NB4 (cell line): ENCODE data around the gene MYLK3.

Source experiments
- DNase-seq: peaks from one replicate; pipeline ENCODE4 v3.0.0; 2010; ENCODE audit warnings: low read depth
- H3K4me3 ChIP-seq: one replicate; pipeline ENCODE4 v1.5.1; 2011; ENCODE audit warnings: mild to moderate bottlenecking, low read depth, low read length, moderate library complexity
- MAX ChIP-seq: IDR thresholded peaks from 2 replicates; pipeline ENCODE4 v1.6.1; 2011; ENCODE audit warnings: low read depth, low read length
- MYC ChIP-seq: IDR thresholded peaks from 2 replicates; pipeline ENCODE4 v1.6.1; 2011; ENCODE audit warnings: low read depth, low read length
- POLR2A ChIP-seq: IDR thresholded peaks from 2 replicates; pipeline ENCODE4 v1.6.1; 2011; ENCODE audit warnings: mild to moderate bottlenecking; ENCODE audit not compliant: insufficient read length; ENCODE audit errors: extremely low read depth
- TF ChIP-seq, protein P1 (sequence below): IDR thresholded peaks from one replicate; pipeline ENCODE4 v1.5.1; 2012; ENCODE audit warnings: low read depth, low read length

MYLK3 gene

DNA sequence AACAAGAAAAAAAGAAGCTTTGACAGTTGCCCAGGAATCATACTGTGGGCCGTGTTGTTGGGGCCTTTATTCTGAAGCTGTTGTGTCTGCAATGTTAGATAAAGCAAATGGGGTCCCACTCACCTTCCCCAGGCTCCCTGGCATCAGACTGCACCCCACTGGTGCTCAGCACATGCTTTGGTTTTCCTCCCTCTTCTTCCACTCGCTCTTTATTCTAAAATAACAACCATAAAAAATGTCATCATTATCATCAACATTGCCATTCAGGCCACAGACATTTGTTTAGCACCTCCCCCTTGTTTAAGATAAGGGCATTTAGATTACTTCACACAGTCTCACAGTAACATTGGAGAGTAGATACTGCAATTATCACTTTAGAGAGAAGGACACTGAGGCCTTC, 8.2 kb downstream of the MYLK3 start:
- no peak overlapping the region for H3K4me3 ChIP-seq
- no peak for TF ChIP-seq POLR2A
- TF ChIP-seq, protein P1, sequence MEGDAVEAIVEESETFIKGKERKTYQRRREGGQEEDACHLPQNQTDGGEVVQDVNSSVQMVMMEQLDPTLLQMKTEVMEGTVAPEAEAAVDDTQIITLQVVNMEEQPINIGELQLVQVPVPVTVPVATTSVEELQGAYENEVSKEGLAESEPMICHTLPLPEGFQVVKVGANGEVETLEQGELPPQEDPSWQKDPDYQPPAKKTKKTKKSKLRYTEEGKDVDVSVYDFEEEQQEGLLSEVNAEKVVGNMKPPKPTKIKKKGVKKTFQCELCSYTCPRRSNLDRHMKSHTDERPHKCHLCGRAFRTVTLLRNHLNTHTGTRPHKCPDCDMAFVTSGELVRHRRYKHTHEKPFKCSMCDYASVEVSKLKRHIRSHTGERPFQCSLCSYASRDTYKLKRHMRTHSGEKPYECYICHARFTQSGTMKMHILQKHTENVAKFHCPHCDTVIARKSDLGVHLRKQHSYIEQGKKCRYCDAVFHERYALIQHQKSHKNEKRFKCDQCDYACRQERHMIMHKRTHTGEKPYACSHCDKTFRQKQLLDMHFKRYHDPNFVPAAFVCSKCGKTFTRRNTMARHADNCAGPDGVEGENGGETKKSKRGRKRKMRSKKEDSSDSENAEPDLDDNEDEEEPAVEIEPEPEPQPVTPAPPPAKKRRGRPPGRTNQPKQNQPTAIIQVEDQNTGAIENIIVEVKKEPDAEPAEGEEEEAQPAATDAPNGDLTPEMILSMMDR, result no peak
- no peak for TF ChIP-seq MYC
- TF ChIP-seq MAX, result no peak
- no peak for DNase-seq

DNA sequence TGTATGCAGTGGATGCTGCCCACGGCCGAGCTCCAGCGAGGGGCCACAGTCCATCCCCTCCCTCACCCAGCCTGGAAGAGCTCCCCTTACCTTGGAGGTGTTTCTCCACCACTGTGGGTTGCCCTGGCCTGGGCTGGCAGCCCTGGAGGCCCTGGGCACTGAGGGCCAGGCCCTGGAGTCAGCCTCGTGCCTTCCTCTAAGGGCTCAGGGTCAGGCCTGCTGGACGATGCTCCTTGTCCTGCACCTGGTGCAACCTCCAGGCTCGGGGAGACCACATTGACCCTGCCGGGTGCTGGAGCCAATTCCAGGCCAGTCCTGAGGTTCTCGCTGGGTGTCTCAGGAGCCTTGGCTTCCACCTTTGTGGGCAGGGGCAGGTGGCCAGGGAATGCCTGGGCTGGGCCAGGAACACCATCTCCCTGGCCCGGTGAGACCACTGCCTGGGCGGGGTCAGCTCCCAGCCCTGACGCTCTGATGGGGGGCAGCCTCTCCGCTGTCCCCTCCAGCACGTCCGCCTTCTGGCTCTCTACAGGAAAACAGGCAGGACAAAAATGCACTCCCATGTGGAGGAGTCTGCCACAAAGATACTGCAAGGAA, 10.4 kb downstream of the MYLK3 start:
- H3K4me3 ChIP-seq, result no peak overlapping the region
- no peak for DNase-seq
- TF ChIP-seq, protein P1, result no peak
- TF ChIP-seq POLR2A, result no peak
- TF ChIP-seq MAX, result no peak
- TF ChIP-seq MYC, result no peak

- DNase-seq, result no peak
- H3K4me3 ChIP-seq, result no peak overlapping the region
- TF ChIP-seq POLR2A (no peak), MAX (no peak), MYC (no peak)
- TF ChIP-seq, protein P1, result no peak
Measured at GRCh38 chr16:46736695-46737094, 11.4 kb downstream of the MYLK3 start.

DNA sequence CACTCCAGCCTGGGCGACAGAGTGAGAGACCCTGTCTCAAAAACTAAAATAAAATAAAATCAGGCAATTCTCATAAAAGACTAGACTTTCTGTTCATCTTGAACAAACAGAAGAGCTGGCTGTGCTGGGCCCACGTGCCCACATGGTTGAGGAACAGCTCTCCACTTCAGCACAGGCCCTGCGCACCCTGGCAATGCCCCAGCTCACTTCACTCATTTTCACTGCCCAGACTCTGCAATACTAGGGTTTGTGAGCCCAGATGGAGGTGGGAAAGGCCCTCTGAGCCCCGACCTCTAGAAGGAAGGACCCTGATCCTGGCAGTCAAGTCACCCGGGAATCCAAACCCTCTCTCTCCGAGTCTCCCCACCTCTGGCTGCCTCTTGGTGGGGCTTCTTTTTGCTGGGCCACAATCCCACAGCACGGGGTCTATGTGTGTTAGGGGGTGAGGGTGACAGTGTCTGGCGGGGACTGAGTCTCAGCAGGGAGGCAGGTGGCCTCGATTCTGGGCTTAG, 14.8 kb downstream of the MYLK3 start:
- DNase-seq, result no peak
- no peak overlapping the region for H3K4me3 ChIP-seq
- TF ChIP-seq MYC, result no peak
- TF ChIP-seq MAX, result no peak
- TF ChIP-seq POLR2A, result no peak
- TF ChIP-seq, protein P1, result no peak

- TF ChIP-seq, protein P1, result no peak
- TF ChIP-seq MAX (no peak), MYC (no peak), POLR2A (no peak)
- DNase-seq, result no peak
- H3K4me3 ChIP-seq, result no peak overlapping the region
Measured at GRCh38 chr16:46732561-46732960, 15.6 kb downstream of the MYLK3 start.
